Measurements from ENCODE around the gene FYB1. TPM values are rescaled to one million over a fixed set of nuclear protein-coding genes. Genes with fewer than 3 reads are reported as not detected.

FYB1 gene
- total RNA-seq, 1 experiment from 2014 or later, result not detected

Other genes starting within 250 kb of the FYB1 start
- gene RICTOR, start 145.2 kb downstream of the FYB1 start, total RNA-seq (2014; rRNA removed; shearing (Covaris generic)), result 11.2 and 22.2 TPM in 2 replicates
- not detected in 2 replicates for gene C9, start 144.9 kb upstream of the FYB1 start, total RNA-seq (2014; rRNA removed; shearing (Covaris generic))
- gene DAB2, start 205.4 kb upstream of the FYB1 start, total RNA-seq (2014; rRNA removed; shearing (Covaris generic)), result 2.7 and 3.7 TPM in 2 replicates